ENCODE results near the gene AURKAIP1. TPM values are rescaled to one million over a fixed set of nuclear protein-coding genes. Genes with fewer than 3 reads are reported as not detected.

Gene AURKAIP1
- total and polyA plus RNA-seq, 2 of the 13 experiments (the other 11 are each of a cell fraction or from before 2014, with no cell fraction given): 69.5 to 175 TPM

- TF ChIP-seq ZSCAN5A (CRISPR knock-in tag; IDR thresholded peaks at IDR 0.05; ENCODE audit: borderline replicate concordance) (no peak), GABPB1 (CRISPR knock-in tag; IDR thresholded peaks at IDR 0.05) (peak; percentile 94), KLF12 (CRISPR knock-in tag; IDR thresholded peaks at IDR 0.05; ENCODE audit: borderline replicate concordance) (no peak; the same call in 1 of the 2 replicates), TAF1 (CRISPR knock-in tag; IDR thresholded peaks at IDR 0.05) (peak; percentile 64), ISX (CRISPR knock-in tag; conservative IDR thresholded peaks at IDR 0.05) (no peak), ZBTB49 (CRISPR knock-in tag; IDR thresholded peaks at IDR 0.05; ENCODE audit: borderline replicate concordance) (no peak), ARID2 (CRISPR knock-in tag; IDR thresholded peaks at IDR 0.05; ENCODE audit: borderline replicate concordance) (no peak), BRF2 (CRISPR knock-in tag; IDR thresholded peaks at IDR 0.05) (no peak), GMEB2 (CRISPR knock-in tag; IDR thresholded peaks at IDR 0.05; ENCODE audit: low read depth) (no peak), MEIS2 (CRISPR knock-in tag; IDR thresholded peaks at IDR 0.05) (no peak), PBX2 (CRISPR knock-in tag; IDR thresholded peaks at IDR 0.05) (no peak), ZNF33B (CRISPR knock-in tag; IDR thresholded peaks at IDR 0.05) (no peak; the same call in 1 of the 2 replicates), ZNF337 (CRISPR knock-in tag; IDR thresholded peaks at IDR 0.05; ENCODE audit: borderline replicate concordance, low read depth) (no peak), POLR2G (IDR thresholded peaks at IDR 0.05; ENCODE audit: low read depth, low read length) (peak; percentile 79), HOMEZ (CRISPR knock-in tag; IDR thresholded peaks at IDR 0.05; ENCODE audit: low read depth) (no peak), DPF2 (CRISPR knock-in tag; IDR thresholded peaks at IDR 0.05; ENCODE audit: borderline replicate concordance, low read depth) (no peak), TCF7 (IDR thresholded peaks at IDR 0.05; ENCODE audit: low read depth) (no peak), PPARG (CRISPR knock-in tag; conservative IDR thresholded peaks at IDR 0.05) (0 out of 2 replicates have a peak, but pooled peaks have one; percentile 11), TBX3 (IDR thresholded peaks at IDR 0.05; ENCODE audit: borderline replicate concordance) (no peak), ZNF124 (CRISPR knock-in tag; IDR thresholded peaks at IDR 0.05) (no peak)
These were observed 50.3 kb downstream of the AURKAIP1 start, which contains the start of the genes CPTP and INTS11 (continued) for GRCh38 chr1:1324524-1325287.
